ENCODE measurements around the gene MAPK4.
A peak's percentile ranks its signal among the peaks of the same experiment; 100 is the strongest.
"Not testable (repeated sequence)": the region's sequence is repeated elsewhere in the genome, so short reads cannot be mapped to it uniquely, and the experiment has no call there.

The MAPK4 gene

GRCh38 chr18:50573679-50574078 lies 13.8 kb downstream of the MAPK4 start:
- DNase-seq (ENCODE audit: low read depth, low spot score): no peak

GRCh38 chr18:50578030-50578429 lies 18.1 kb downstream of the MAPK4 start:
- DNase-seq (ENCODE audit: low read depth, low spot score): no peak

GRCh38 chr18:50578651-50579050 lies 18.8 kb downstream of the MAPK4 start:
- DNase-seq (ENCODE audit: low read depth, low spot score): no peak

GRCh38 chr18:50579061-50579774 lies 19.3 kb downstream of the MAPK4 start:
- DNase-seq (ENCODE audit: low read depth, low spot score): no peak

- no peak for DNase-seq (ENCODE audit: low read depth, low spot score)
Observed at GRCh38 chr18:50581517-50581916, 21.6 kb downstream of the MAPK4 start.

GRCh38 chr18:50582500-50582899 lies 22.6 kb downstream of the MAPK4 start:
- DNase-seq (ENCODE audit: low read depth, low spot score): no peak

GRCh38 chr18:50586710-50587109 lies 26.8 kb downstream of the MAPK4 start:
- no peak for DNase-seq (ENCODE audit: low read depth, low spot score)

GRCh38 chr18:50590593-50590992 lies 30.7 kb downstream of the MAPK4 start:
- no peak for DNase-seq (ENCODE audit: low read depth, low spot score)

- DNase-seq (ENCODE audit: low read depth, low spot score): no peak
Observed at GRCh38 chr18:50594012-50594411, 34.1 kb downstream of the MAPK4 start.

GRCh38 chr18:50594942-50595341 lies 35.1 kb downstream of the MAPK4 start:
- DNase-seq (ENCODE audit: low read depth, low spot score): no peak

GRCh38 chr18:50602466-50602865 lies 42.6 kb downstream of the MAPK4 start:
- peak; percentile 69 for DNase-seq (ENCODE audit: low read depth, low spot score)

- no peak for DNase-seq (ENCODE audit: low read depth, low spot score)
Observed at GRCh38 chr18:50606609-50607008, 46.7 kb downstream of the MAPK4 start.

- DNase-seq (ENCODE audit: low read depth, low spot score): no peak
Observed at GRCh38 chr18:50607378-50607926, 47.6 kb downstream of the MAPK4 start.

GRCh38 chr18:50609171-50609570 lies 49.3 kb downstream of the MAPK4 start:
- not testable (repeated sequence) for DNase-seq (ENCODE audit: low read depth, low spot score)

- DNase-seq (ENCODE audit: low read depth, low spot score): no peak
Observed at GRCh38 chr18:50610349-50610748, 50.5 kb downstream of the MAPK4 start.

GRCh38 chr18:50611529-50611941 lies 51.6 kb downstream of the MAPK4 start:
- DNase-seq (ENCODE audit: low read depth, low spot score): no peak

- DNase-seq (ENCODE audit: low read depth, low spot score): peak; percentile 49
Observed at GRCh38 chr18:50614838-50615237, 55.0 kb downstream of the MAPK4 start.

- DNase-seq (ENCODE audit: low read depth, low spot score): no peak
Observed at GRCh38 chr18:50616484-50617048, 56.7 kb downstream of the MAPK4 start.

- DNase-seq (ENCODE audit: low read depth, low spot score): peak; percentile 79
Observed at GRCh38 chr18:50619861-50620275, 60.0 kb downstream of the MAPK4 start.

GRCh38 chr18:50620319-50620718 lies 60.4 kb downstream of the MAPK4 start:
- no peak for DNase-seq (ENCODE audit: low read depth, low spot score)

GRCh38 chr18:50621366-50621765 lies 61.5 kb downstream of the MAPK4 start:
- DNase-seq (ENCODE audit: low read depth, low spot score): no peak

- DNase-seq (ENCODE audit: low read depth, low spot score): no peak
Observed at GRCh38 chr18:50622320-50622719, 62.4 kb downstream of the MAPK4 start.

- DNase-seq (ENCODE audit: low read depth, low spot score): no peak
Observed at GRCh38 chr18:50622865-50623393, 63.0 kb downstream of the MAPK4 start.

Measured in astrocyte of the hippocampus (primary cell).